Left lung (tissue), 10 donors: ENCODE results near the gene CALML6. TPM values are rescaled to one million over a fixed set of nuclear protein-coding genes. Genes with fewer than 3 reads are reported as not detected.

Source experiments
- ATAC-seq: fragments of 200-7000 bp; cut with Tn5 transposase; one replicate; pipeline ENCODE4 v1.9.1; 2020; ENCODE audit warnings: moderate library complexity
- DNase-seq, 4 donors: peaks; one replicate each; pipeline ENCODE4 v3.0.0-alpha.2; 2013 to 2020
- H3K27ac ChIP-seq, 2 donors: fragments of 200-600 bp; sonication (generic) in 1 of 2; one replicate each; pipeline versions ENCODE4 v1.5.0 to v1.8.0; 2020 to 2021
- H3K27me3 ChIP-seq, 2 donors: fragments of 200-600 bp; sonication (generic) in 1 of 2; one replicate each; pipeline versions ENCODE4 v1.5.0 to v1.8.0; 2020 to 2021
- H3K36me3 ChIP-seq, 2 donors: fragments of 200-600 bp; sonication (generic) in 1 of 2; one replicate each; pipeline versions ENCODE4 v1.5.0 to v1.8.0; 2020 to 2021
- H3K4me1 ChIP-seq, 2 donors: fragments of 200-600 bp; one replicate each; pipeline ENCODE4 v1.8.0; 2021
- H3K4me3 ChIP-seq, 2 donors: fragments of 200-600 bp; sonication (generic) in 1 of 2; one replicate each; pipeline versions ENCODE4 v1.5.0 to v1.8.0; 2020 to 2021; ENCODE audit warnings: mild to moderate bottlenecking in 1 of 2
- H3K9me3 ChIP-seq, 2 donors: fragments of 200-600 bp; sonication (generic) in 1 of 2; one replicate each; pipeline versions ENCODE4 v1.5.0 to v1.8.0; 2020 to 2021
- CTCF ChIP-seq, 2 donors: fragments of 200-600 bp; sonication (generic) in 1 of 2; IDR thresholded peaks; one replicate each; pipeline versions ENCODE4 v1.5.0 to v1.8.0; 2021; ENCODE audit warnings: antibody characterized with exemption in 2 of 2
- intact Hi-C, 2 donors: fragments of 100-400 bp; cut with DNase I; formaldehyde crosslinking; loops; one replicate each; pipeline versions ENCODE4 v1.11.2 to v1.14.2; 2022
- polyA plus RNA-seq, 6 donors: library from polyadenylated mRNA; unstranded; fragments of 120-200 nt; gene quantifications; one replicate each; pipeline ENCODE4 v1.2.1, GENCODE V29; 2013; ENCODE audit not compliant: insufficient read length in 6 of 6
- total RNA-seq, 2 donors: library from RNA; stranded (reverse); fragmentation: NEBNext Ultra II Directional; extraction: Animal tissue kit (Norgen Biotek cat#: 25700); gene quantifications; one replicate each; pipeline ENCODE4 v1.2.1, GENCODE V29; 2021
- donor health status: DM: no; HTN: yes; CAD: no.
- donor health status: DM: no; HTN: no; CAD: no.

Gene CALML6
- total and polyA plus RNA-seq, 8 donors: 0.67 to 1.5 (median 0.91) TPM

- H3K9me3 ChIP-seq: peaks cover 0 to 3% of the 10 kb centered on the region in 2 donors
- intact Hi-C loops: no loop called here
- no peaks in the 10 kb centered on the region for H3K27me3 ChIP-seq
- H3K4me1 ChIP-seq: peaks cover 0 to 3% of the 10 kb centered on the region in 2 donors
- H3K27ac ChIP-seq: no peak overlapping the region
- no peaks in the 10 kb centered on the region for H3K36me3 ChIP-seq
- DNase-seq: no peak
- no peak for ATAC-seq
- TF ChIP-seq CTCF (IDR thresholded peaks at IDR 0.05): no peak
- no peak overlapping the region for H3K4me3 ChIP-seq
Measured at GRCh38 chr1:1950940-1951339, 35.9 kb downstream of the CALML6 start.

DNA sequence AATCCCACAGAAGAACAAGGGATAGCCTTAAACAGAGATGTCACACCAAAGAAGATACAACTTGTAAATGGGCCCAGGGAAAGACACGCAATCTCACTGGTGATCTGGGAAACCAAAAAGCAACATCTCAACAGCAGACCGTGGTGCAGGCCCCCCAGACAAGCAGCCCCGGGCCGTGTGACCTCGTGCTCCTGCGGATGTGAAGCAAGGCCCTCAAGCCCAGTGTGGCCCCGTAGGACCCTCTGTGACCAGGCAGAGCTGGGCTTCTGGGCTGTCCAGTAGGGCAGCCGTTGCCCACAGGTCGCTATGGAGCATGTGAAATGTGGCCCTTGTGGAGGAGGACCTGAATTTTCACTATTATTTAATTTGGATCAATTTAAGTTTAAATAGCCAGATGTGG lies 39.0 kb downstream of the CALML6 start:
- intact Hi-C loops: no loop called here
- Histone ChIP-seq H3K27me3 (peaks cover 0 to 20% of the 10 kb centered on the region in 2 donors), H3K36me3 (no peaks in the 10 kb centered on the region), H3K27ac (no peak overlapping the region), H3K9me3 (peaks cover 0 to 3% of the 10 kb centered on the region in 2 donors), H3K4me3 (no peak overlapping the region), H3K4me1 (no peaks in the 10 kb centered on the region)
- DNase-seq (peak in 1 of 4 donors; percentile 58), ATAC-seq (no peak)
- no peak for TF ChIP-seq CTCF (IDR thresholded peaks at IDR 0.05)

DNA sequence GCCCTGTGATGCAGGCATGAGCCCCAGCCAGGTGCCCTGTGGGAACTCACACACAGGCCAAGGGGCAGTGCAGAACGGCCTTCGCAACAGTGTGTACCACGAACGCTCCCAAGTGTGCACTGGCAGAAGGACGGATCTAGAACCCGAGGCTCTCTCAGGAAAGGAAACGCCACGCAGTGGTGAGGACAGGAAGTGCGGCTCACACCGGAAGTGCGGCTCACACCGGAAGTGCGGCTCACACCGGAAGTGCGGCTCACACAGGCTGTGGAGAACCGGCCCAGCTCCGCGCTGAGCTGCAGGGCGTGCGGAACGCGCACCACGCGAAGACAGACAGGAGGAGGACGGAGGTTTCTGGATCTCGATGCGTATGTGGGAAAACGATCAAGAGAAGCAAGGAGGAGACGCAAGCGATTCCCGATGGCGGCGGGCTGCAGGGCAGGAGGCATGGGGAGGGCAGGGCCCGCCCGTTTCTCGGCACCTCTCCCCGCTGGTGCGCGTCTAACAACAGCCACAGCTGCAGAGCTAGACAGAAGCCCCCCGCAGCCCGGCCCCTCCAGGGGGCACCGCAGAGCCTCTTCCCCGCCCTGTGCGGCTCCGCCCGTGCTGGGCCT lies 39.9 kb downstream of the CALML6 start:
- Histone ChIP-seq H3K9me3 (peaks cover 0 to 3% of the 10 kb centered on the region in 2 donors), H3K27ac (no peak overlapping the region), H3K27me3 (peaks cover 0 to 29% of the 10 kb centered on the region in 2 donors), H3K4me3 (no peak overlapping the region), H3K4me1 (peaks cover 3 to 5% of the 10 kb centered on the region in 2 donors), H3K36me3 (no peaks in the 10 kb centered on the region)
- ATAC-seq (no peak), DNase-seq (peak in 1 of 4 donors; percentile 74)
- no peak for TF ChIP-seq CTCF (IDR thresholded peaks at IDR 0.05)
- intact Hi-C loops: no loop called here

GRCh38 chr1:1955621-1956094 lies 40.6 kb downstream of the CALML6 start:
- peaks cover 6 to 7% of the 10 kb centered on the region in 2 donors for H3K4me1 ChIP-seq
- peaks cover 0 to 3% of the 10 kb centered on the region in 2 donors for H3K9me3 ChIP-seq
- intact Hi-C loops: no loop called here
- H3K27me3 ChIP-seq: peaks cover 0 to 36% of the 10 kb centered on the region in 2 donors
- no peak overlapping the region for H3K4me3 ChIP-seq
- DNase-seq (peak in 2 of 4 donors; percentile 41 to 59), ATAC-seq (no peak)
- H3K27ac ChIP-seq: no peak overlapping the region
- no peak for TF ChIP-seq CTCF (IDR thresholded peaks at IDR 0.05)
- H3K36me3 ChIP-seq: no peaks in the 10 kb centered on the region

DNA sequence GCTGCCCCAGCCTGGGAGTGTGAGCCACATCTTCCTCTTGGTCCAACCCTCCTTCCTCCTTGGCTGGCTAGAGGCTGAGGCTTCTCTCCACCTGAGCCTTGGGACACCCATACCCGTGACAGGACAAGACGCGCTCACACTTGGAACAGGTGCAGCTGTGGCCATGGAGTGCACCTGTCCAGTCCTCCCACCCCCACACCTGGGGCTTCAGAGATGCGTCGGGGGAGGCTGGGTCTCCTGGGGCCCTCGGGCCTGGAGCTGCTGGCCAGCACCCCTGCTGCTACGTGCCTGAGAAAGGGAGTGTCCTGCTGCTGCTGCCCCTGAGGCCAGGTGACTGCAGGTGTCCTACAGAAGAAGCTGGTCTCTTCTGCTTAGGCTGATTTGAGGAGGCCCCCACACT lies 41.0 kb downstream of the CALML6 start:
- DNase-seq: peak in 1 of 4 donors; percentile 31
- no peak for ATAC-seq
- Histone ChIP-seq H3K4me1 (peaks cover 6 to 7% of the 10 kb centered on the region in 2 donors), H3K36me3 (no peaks in the 10 kb centered on the region), H3K4me3 (no peak overlapping the region), H3K27me3 (peaks cover 0 to 40% of the 10 kb centered on the region in 2 donors), H3K9me3 (no peaks in the 10 kb centered on the region), H3K27ac (no peak overlapping the region)
- TF ChIP-seq CTCF (IDR thresholded peaks at IDR 0.05): no peak
- intact Hi-C loops: no loop called here
